Measurements from ENCODE around the gene AP3S2.
"Not testable (repeated sequence)": the region's sequence is repeated elsewhere in the genome, so short reads cannot be mapped to it uniquely, and the experiment has no call there.

DNA sequence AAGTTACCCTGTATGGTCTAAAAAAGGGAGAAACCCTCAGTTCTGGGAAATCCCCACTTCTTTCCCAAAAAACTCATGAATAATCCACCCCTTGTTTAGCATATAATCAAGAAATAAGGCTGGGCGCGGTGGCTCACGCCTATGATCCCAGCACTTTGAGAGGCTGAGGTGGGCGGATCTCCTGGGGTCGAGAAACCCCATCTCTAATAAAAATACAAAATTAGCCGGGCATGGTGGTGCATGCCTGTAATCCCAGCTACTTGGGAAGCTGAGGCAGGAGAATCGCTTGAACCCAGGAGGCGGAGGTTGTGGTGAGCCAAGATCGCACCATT is 111.2 kb downstream of the AP3S2 start:
- TF ChIP-seq CTCF, POLR2A (IDR thresholded peaks at IDR 0.05): not testable (repeated sequence)
